NOMO-1 treated with DMSO at 0.1 percent for 48 hours (cell line): ENCODE results near the gene ZNF182.
"Not testable (repeated sequence)": the region's sequence is repeated elsewhere in the genome, so short reads cannot be mapped to it uniquely, and the experiment has no call there.

Source experiments
- DNase-seq: peaks from one replicate; lab custom pipeline; 2025; ENCODE audit not compliant: unreplicated experiment; lab: John Stamatoyannopoulos, UW

ZNF182 gene

GRCh38 chrX:48002319-48002718 lies 1.5 kb downstream of the ZNF182 start:
- no peak for DNase-seq

GRCh38 chrX:48001260-48001659 lies 2.5 kb downstream of the ZNF182 start:
- no peak for DNase-seq

DNA sequence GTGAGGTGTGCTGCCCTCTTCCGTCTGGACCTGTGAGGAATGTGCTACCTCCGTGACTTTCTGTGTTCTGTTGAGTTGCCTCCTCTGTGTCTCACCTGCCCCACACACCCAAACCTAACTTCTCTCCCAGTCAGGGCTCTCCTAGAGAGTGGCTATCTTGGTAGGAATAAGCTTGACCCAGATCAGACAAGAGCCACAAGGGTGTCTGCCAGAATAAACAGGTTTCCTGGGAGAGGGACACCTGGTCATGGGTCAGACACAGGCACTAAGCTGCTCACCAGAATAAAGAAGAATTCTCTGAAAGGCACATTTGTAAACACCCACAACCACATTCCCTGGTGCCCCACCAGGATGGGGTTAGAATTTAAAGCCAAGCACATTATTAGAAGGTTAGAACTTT lies 11.1 kb downstream of the ZNF182 start:
- DNase-seq: no peak

GRCh38 chrX:47992095-47992380 lies 11.8 kb downstream of the ZNF182 start:
- no peak for DNase-seq

DNA sequence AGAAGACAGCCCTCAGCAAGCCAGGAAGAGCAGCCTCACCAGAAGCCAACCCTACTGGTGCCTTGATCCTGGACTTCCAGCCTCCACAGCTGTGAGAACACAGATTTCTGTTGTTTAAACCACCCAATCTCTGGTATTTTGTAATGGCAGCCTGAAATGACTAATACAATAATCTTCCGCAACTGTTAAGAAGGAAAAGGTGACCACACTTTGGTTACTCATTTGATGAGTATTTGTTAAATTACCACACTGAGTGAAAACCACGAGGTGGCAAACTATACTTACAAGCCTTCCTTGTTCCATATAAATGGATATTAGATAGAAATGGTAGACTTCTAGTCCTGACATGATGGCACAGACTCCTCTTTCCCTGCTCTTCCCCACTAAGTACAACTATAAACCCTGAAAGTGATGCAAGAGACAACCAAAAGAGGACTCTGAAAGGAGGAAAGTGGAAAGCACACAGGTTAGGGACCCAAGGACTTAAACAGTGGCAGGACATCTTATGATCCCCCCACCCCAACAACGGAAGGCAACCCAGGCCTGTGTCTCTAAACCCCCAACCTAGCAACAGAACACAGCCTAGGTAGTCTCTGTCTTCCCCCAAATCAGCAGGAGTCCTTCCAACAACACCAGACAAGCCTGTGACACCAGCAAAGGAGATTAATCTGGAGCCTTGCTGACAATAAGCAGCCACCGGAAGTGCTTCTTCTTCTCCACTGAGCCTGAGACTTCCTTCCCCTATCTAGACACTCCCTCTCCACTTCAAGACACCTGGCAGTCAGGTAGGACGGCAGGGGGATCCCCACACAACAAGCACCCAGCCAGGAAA lies 12.3 kb downstream of the ZNF182 start:
- no peak for DNase-seq

DNA sequence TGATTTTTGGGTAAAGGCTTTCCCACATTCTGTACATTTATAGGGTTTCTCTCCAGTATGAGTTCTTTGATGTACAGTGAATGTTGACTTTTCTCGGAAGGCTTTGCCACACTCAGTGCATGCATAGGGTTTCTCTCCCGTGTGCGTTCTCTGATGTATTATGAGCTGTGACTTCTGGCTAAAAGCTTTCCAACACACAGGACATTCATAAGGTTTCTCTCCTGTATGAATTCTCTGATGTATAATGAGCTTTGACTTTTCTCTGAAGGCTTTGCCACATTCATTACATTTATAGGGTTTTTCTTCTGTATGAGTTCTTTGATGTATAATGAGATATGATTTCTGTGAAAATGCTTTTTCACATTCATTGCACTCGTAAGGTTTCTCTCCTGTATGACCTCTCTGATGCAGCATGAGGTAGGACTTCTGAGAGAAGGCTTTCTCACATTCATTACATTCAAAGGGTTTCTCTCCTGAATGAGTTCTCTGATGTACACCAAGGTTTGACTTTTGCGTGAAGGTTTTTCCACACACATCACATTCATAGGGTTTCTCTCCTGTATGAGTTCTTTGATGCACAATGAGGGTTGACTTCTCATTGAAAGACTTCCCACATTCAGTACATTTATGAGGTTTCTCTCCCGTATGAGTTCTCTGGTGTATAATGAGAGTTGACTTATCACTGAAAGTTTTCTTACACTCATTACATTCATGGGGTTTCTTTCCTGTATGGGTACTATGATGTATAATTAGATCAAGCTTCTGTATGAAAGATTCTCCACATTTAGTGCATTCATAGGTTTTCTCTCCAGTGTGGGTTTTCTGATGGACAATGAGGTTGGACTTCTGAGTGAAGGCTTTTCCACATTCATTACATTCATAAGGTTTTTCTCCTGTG lies 27.3 kb downstream of the ZNF182 start:
- no peak for DNase-seq

- no peak for DNase-seq
Observed at GRCh38 chrX:47973235-47973634, 30.6 kb downstream of the ZNF182 start.

DNA sequence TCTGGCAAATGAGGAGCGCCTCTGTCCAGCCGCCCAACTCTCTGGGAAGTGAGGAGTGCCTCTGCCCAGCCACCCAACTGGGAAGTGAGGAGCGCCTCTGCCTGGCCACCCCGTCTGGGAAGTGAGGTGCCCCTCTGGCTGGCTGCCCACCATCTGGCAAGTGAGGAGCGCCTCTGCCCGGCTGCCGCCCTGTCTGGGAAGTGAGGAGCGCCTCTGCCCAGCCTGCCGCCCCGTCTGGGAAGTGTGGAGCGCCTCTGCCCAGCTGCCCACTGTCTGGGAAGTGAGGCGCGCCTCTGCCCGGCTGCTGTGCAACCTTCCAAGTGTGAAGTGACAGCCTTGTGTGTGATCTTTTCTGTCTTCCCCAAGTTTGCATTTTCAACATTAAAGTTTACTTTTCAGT lies 38.3 kb downstream of the ZNF182 start:
- not testable (repeated sequence) for DNase-seq

- not testable (repeated sequence) for DNase-seq
Observed at GRCh38 chrX:47961830-47962229, 42.0 kb downstream of the ZNF182 start.

DNA sequence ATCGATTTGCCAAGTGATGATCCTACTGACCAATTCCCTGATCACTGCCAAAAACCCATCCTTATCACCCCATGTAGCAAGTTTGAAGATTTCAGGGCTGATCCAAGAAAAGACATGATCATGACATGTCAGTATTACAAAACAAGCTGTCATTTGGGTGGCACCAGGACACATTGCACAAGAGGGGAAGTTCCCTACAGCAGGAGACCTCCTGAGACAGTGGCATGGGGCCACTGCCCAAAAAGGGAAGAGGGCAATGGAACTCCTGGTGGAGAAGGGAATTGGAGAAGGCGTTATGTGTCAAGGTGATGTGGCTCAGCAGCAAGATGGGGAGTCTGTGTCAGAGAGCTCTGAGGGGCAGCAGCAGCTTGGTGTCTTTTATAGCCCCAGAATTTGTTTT lies 43.4 kb downstream of the ZNF182 start:
- DNase-seq: peak; percentile 45

- no peak for DNase-seq
Observed at GRCh38 chrX:47958761-47959342, 44.9 kb downstream of the ZNF182 start.

- not testable (repeated sequence) for DNase-seq
Observed at GRCh38 chrX:47958206-47958605, 45.6 kb downstream of the ZNF182 start.

DNA sequence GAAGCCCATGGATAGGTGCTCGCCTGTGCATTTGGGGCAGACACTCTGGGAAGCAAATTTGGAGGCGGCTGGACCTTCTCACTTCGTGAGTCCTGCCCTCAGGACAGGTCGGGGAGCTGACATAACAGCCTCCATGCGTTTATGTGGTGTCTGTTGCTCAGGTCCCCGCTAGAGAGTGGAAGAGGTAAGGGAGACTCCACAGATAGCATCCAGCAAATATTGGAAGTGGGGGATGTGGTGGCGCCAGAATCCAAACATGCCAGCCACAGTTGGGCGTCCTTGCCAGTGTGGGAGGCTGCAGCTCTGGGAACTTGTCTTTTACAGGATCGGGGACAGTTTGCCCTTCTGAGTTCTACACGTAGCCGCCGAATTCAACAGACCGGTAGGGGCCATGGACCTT lies 47.8 kb downstream of the ZNF182 start:
- DNase-seq: no peak

- not testable (repeated sequence) for DNase-seq
Observed at GRCh38 chrX:47955295-47955694, 48.5 kb downstream of the ZNF182 start.

- DNase-seq: no peak
Observed at GRCh38 chrX:47941423-47941822, 62.4 kb downstream of the ZNF182 start.

DNA sequence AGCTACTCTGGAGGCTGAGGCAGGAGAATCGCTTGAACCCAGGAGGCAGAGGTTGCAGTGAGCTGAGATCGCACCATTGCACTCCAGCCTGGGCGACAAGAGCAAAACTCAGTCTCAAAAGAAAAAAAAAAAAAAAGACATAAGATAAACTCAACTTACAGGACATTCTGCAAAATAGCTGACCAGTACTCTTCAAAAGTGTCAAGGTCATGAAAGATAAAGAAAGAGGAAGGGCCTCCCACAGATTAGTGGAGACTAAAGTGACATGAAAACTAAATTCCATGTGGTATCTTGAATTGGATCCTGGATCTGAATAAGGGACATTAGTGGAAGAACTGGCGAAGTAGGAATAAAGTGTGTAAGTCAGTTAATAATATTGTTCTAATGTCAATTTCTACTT lies 63.3 kb downstream of the ZNF182 start:
- no peak for DNase-seq

DNA sequence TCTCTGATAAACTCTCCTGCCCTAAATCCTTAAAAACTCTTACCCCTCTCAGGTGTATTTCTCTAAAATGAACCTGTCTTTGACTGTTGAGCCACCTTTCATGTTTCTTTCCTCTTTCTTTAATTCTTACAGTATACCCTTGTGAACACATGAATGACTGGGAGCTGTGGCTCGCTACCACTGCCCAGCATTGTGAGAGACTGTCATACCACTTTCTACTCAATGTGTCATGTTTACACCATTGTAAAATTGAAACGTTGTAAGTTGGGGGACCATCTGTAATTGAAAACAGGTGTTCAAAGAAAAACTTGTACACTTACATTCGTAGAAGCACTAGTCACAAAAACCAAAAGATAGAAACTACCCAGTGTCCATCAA lies 66.9 kb downstream of the ZNF182 start:
- DNase-seq: no peak

- no peak for DNase-seq
Observed at GRCh38 chrX:47936224-47936939, 67.4 kb downstream of the ZNF182 start.

DNA sequence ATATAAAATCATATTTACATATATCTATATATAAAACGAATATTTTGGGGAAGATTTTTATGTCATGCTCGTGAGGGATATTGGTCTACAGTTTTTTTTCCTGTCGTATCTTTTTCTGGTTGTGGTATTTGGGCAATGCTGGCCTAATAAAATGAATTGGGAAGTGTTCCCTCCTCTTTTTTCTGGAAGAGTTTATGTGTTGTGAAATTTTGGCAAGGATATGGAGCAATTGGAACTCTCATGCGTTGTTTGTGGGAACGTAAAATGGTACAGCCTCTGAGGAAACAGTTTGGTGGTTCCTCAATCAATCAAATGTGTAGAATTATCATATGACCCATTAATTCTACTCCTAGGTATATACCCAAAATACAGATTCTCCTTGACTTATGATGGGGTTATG lies 69.8 kb downstream of the ZNF182 start:
- DNase-seq: no peak

DNA sequence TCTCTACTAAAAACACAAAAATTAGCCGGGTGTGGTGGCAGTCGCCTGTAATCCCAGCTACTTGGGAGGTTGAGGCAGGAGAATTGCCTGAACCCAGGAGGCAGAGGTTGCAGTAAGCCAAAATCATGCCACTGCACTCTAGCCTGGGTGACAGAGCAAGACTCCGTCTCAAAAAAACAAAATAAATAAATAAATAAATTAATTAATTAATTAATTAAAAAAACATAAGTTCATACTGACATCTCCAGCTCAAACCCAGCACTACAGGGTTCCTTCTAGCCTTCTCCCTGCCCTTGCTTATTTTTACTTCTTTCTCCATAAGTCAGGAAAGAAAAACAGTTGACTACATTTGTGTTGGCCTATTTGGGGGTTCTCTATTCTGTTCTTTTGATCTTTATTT lies 71.8 kb downstream of the ZNF182 start:
- DNase-seq: not testable (repeated sequence)

DNA sequence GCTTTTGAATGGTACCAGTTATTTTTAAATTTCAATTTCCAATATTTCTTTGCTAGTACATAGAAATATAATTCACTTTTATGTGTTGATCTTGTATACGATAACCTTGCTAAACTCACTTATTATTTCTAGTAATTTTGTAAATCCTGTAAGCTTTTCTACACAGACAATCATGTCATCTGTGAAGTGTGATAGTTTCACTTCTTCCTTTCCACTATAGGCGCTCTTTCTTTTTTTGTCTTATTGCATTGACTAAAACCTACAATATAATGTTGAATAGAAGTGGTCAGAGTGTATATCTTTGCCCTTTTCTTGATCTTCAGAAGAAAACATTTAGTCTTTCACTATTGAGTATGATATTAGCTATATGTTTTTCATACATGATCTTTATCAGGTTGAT lies 76.6 kb downstream of the ZNF182 start:
- DNase-seq: peak; percentile 23
